HUDEP-2 (cell line): ENCODE data around the gene ART1.
"Not testable (repeated sequence)": the region's sequence is repeated elsewhere in the genome, so short reads cannot be mapped to it uniquely, and the experiment has no call there.

Experiments
- DNase-seq, 76 experiments: peaks; one replicate each; lab custom pipeline; 2025; ENCODE audit not compliant: unreplicated experiment in 76 of 76; lab: John Stamatoyannopoulos, UW

Gene ART1, protein sequence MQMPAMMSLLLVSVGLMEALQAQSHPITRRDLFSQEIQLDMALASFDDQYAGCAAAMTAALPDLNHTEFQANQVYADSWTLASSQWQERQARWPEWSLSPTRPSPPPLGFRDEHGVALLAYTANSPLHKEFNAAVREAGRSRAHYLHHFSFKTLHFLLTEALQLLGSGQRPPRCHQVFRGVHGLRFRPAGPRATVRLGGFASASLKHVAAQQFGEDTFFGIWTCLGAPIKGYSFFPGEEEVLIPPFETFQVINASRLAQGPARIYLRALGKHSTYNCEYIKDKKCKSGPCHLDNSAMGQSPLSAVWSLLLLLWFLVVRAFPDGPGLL

GRCh38 chr11:3644817-3645235, at the start of gene ART1:
TSS of gene ART1 (plus strand) at chr11:3645128. CDS start at chr11:3659214, 14,086 bp downstream.
- DNase-seq = peak in 53 of 76 experiments; percentile 3 to 72 (median 36)

DNA sequence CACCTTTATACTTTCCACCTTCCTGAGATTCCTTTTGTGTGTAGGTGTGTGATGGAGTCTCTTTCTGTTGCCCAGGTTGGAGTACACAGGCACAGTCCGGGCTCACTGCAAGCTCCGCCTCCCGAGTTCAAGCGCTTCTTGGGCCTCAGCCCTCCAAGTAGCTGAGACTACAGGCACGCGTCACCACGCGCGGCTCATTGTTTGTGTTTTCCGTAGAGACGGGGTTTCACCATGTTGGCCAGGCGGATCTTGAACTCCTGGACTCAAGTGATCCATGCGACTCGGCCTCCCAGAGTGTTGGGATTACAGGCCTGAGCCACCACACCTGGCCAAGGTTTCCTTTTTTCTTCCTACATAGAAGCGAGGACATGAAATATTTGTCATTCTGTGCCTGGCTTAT, 47.2 kb upstream of the ART1 start:
- not testable (repeated sequence) for DNase-seq

- DNase-seq = not testable (repeated sequence)
These were observed 44.7 kb upstream of the ART1 start for GRCh38 chr11:3600201-3600600.

GRCh38 chr11:3604167-3604566, 40.8 kb upstream of the ART1 start:
- DNase-seq = no peak

- peak in 1 of 76 experiments; percentile 12 for DNase-seq
These were observed 39.7 kb upstream of the ART1 start for GRCh38 chr11:3605283-3605662.

DNA sequence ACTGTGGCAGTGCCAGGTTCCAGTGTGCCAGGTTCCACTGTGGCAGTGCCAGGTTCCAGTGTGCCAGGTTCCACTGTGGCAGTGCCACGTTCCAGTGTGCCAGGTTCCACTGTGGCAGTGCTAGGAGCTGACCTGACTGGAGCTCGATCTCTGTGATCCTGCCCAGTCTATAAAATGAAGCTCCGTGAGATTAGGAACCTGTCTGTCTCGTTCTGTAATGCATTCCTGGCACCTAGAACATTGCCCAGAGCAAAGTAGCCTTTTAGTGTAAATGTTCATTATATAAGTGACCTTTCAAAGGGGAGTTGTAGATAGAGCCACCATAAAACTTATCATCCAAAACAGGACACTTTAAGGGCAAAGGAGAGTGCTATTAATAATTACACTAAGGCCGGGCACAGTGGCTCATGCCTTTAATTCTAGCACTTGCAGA, 39.1 kb upstream of the ART1 start:
- no peak for DNase-seq

DNA sequence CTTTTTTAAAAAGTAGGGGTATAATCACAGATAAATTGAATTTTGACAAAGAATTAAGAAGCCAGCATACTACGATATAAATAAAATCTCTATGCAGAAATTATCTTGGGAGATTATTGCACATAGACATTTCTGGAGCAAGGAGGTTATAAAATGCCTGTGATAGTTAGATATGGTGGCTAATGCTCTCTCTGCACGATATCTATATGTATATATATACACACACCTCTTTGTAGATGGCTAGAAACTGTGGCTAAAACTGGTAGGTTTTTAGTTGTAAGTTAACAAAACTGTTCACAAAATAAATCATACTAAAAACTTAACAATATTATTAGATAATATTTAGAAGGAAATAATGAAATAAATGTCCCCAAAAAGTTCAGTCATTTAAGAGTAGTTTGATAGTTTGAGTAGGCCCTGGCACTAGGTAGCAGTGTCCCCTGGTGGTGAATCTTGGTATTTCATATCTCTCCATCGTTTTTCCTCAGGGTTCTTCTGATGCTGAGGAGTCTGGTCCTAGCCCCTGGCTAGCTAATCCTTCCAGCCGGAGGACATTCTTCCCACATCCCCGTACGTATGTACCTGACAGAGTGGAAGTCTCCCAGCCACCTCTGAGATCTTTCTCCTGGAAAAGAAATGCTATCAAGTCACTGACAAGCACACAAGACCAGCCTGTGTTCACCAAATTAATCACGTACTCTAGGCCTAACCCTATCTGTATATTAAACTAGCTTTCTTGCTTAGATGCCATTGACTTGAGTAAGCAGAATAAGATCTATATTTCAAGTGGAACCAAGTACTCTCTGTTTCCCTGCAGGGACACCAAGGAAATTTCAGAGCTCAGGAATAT, 35.3 kb upstream of the ART1 start:
- peak in 32 of 76 experiments; percentile 0 to 63 (median 29) for DNase-seq

DNA sequence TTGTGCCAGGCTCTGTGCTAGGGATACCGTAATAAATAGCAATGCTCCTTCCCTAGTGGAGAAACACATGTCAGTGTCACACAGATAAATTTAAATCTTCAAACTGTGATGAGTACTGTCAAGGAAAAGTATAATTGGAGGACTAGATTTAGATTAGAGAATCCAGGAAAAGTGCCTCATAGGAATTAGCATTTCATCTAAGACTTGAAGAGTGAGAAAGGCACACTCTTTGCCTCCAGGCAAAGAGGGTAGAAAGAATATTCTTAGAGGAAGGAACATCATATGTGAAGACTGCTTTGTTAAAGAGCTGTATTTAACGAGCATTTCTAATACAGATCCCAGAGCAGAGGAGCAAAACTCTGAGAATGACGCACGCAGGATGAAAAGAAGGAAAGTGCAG, 34.1 kb upstream of the ART1 start:
- no peak for DNase-seq

DNA sequence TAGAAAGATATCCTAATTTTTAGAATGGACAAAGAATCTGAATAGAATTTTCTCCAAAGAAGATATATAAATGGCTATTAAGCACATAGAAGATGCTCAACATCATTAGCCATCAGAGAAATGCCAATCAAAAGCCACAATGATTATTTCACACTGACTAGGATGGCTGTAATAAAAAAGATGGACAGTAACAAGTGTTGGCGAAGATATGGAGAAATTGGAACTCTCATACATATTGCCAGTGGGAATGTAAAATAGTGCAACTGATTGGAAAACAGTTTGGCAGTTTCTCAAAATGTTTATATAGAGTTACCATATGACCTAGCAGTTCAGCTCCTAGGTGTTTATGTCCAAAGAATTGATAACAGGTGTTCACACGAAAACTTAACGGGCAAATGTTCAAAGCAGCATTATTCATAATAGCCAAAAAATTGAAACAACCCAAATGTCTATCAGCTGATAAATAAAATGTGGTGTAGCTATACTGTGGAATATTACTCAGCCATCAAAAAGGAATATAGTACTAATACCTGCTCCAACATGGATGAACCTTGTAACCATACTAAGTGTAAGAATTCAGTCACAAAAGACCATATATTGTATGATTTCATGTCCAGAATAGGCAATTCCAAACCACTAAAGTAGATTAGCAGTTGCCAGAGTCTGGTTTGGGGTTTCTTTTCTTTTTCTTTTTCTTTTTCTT, 32.8 kb upstream of the ART1 start:
- DNase-seq = no peak

DNA sequence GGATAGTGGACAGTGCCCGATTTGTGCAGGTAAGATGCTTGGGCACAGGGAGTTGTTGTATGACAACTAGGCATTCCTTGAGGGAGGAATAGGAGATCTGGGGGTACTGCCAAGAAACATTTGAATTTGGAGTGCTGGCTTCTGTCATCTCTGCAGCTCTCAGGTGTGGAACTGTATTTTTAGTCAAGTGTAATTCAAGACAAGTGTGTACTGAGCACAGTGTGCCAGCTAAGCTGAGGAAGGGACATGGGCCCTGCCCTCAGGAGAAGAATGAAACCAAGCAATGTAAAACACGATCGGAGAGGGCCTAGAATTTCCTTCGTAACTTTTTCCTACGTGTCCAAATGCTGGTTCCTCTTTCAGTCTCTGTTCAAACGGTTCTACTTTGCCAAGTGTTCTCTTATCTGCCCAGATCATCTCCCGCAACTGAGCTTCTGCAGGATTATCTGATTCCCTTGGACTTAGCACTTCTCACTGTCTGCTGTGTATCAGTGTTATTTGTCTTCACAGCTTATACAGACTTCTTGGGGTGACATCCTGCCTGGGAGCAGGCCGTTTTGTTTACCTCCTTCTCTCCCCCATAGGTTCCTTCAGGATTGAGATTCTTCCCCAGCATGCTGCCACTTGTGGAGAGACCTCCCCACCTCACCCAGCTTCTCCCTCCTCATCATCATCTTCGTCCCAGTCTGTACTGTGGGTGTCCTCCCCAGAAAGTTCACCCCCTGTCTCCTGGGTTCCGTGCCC, 30.8 kb upstream of the ART1 start:
- peak in 18 of 76 experiments; percentile 6 to 68 (median 31) for DNase-seq

GRCh38 chr11:3614742-3615171, 30.2 kb upstream of the ART1 start:
- DNase-seq = peak in 71 of 76 experiments; percentile 19 to 82 (median 63)

- DNase-seq = no peak
These were observed 28.9 kb upstream of the ART1 start for GRCh38 chr11:3615998-3616397.

- DNase-seq = peak in 4 of 76 experiments; percentile 6 to 16 (median 8)
These were observed 28.0 kb upstream of the ART1 start for GRCh38 chr11:3616721-3617460.

GRCh38 chr11:3617990-3618389, 26.9 kb upstream of the ART1 start:
- no peak for DNase-seq

DNA sequence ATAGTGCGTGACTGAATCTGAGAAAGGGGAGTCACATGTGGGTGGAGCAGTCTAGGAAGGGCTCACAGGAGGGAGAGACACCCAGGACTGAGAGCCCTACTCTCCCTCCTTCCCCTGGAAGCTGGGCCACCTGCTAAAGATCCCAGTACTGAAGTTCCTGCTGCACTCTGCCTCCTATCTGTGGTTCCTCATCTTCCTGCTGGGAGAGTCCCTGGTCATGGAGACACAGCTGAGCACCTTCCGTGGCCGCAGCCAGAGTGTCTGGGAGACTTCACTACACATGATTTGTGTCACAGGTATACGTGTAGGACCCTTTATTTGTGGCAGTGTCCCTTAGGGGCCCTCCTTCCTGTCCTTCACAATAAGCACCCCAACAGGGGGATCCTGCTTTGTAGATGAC, 22.4 kb upstream of the ART1 start:
- no peak for DNase-seq

DNA sequence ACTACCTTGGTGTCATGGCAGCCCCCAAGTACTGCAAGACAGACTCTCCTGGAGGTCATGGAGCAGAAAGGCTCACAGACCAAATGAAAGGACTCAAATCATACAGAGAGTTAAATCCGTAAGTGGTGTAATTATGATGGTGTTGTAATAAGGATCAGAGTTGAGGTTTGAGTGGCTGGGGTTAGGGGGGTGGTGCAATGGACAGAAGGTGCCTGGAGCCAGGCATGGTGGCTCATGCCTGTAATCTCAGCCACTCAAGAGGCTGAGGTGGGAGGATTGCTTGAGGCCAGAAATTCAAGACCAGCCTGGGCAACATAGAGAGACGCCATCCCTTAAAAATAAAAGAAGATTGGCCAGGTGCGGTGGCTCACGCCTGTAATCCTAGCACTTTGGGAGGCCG, 21.8 kb upstream of the ART1 start:
- DNase-seq = no peak

DNA sequence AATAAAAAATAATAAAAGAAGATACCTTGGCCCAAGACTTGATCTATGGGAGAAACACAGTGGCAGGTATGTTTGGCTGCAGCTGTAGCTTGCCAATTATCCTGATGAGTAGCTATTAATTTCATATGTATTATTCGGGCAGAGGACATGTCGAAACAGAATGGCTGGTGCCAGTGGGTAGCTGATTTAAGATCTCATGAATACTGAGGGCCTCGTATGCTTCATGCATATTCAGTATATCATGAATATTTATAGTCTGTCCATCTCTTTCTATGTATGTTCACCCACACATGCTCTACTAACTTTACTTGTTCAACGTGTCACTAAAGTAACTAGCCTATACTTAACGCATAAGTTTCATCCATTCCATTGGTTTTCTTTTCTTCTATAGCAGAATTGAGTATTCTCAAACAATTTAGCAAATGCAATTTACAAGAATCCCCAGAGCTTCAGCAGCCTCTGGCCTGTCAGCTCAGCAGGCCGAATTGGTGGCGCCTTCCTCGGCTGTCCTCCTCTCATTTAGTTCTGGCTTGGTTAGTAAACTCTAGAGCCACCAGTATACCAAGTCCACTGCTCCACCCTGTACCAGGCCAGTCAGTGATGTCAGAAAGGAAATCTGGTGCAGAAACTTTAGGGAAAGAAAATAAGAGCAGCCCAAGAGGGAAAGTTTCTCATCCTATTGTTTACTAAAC, 21.0 kb upstream of the ART1 start:
- no peak for DNase-seq

DNA sequence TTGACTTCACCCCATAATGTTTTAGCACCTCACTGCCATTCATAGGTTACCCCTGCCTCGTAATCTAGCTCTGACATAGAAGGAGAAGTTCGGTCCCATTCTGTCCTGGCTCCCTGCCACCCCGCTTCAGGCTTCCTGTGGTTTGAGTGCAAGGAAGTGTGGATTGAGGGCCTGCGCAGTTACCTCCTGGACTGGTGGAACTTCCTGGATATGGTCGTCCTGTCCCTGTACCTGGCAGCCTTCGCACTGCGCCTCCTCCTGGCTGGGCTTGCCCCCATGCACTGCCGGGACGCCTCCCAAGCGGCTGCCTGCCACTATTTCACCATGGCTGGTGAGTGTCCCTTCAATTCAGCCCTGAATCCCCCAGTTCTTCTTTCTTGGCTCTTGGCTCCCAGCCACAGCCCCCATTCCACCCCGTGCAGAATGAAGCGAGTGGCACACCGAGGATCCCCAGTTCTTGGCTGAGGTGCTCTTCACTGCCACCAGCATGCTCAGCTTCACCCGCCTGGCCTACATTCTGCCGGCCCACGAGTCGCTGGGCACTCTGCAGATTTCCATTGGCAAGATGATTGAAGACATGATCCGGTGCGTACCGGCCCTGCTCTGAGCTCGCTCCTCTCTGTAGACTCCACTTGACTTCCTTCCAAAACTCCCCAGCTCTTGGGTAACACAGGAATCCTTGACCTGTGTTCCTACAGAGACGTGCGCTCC, 18.5 kb upstream of the ART1 start:
- DNase-seq = no peak
